Measurements from ENCODE around the gene AGMO.

Gene AGMO

GRCh38 chr7:15494711-15495110, 67.1 kb downstream of the AGMO start:
- TF ChIP-seq CTCF (IDR thresholded peaks at IDR 0.05): no peak

- TF ChIP-seq CTCF (IDR thresholded peaks at IDR 0.05): no peak
Observed at GRCh38 chr7:15491361-15491760, 70.5 kb downstream of the AGMO start.

GRCh38 chr7:15490291-15490690, 71.5 kb downstream of the AGMO start:
- TF ChIP-seq CTCF (IDR thresholded peaks at IDR 0.05): no peak

- no peak for TF ChIP-seq CTCF (IDR thresholded peaks at IDR 0.05)
Observed at GRCh38 chr7:15489861-15490260, 72.0 kb downstream of the AGMO start.

- TF ChIP-seq CTCF (IDR thresholded peaks at IDR 0.05): no peak
Observed at GRCh38 chr7:15489383-15489782, 72.4 kb downstream of the AGMO start.

GRCh38 chr7:15488401-15488800, 73.4 kb downstream of the AGMO start:
- TF ChIP-seq CTCF (IDR thresholded peaks at IDR 0.05): no peak

GRCh38 chr7:15487896-15488295, 73.9 kb downstream of the AGMO start:
- TF ChIP-seq CTCF (IDR thresholded peaks at IDR 0.05): no peak

- no peak for TF ChIP-seq CTCF (IDR thresholded peaks at IDR 0.05)
Observed at GRCh38 chr7:15485998-15486397, 75.8 kb downstream of the AGMO start.
